Astrocyte of the spinal cord (primary cell): ENCODE results near the gene ADARB2.

Experiments
- DNase-seq: peaks from one replicate; pipeline ENCODE4 v3.0.0; 2011; ENCODE audit warnings: low read depth, low spot score
- H3K4me3 ChIP-seq: 2 replicates; pipeline ENCODE4 v1.5.1; 2011; ENCODE audit warnings: low read depth, mild to moderate bottlenecking, low read length, moderate library complexity
- CTCF ChIP-seq: IDR thresholded peaks from 2 replicates; pipeline ENCODE4 v1.5.1; 2012; ENCODE audit warnings: low read depth, mild to moderate bottlenecking, low read length, inconsistent platforms
- in situ Hi-C: cut with HindIII; loops from 2 replicates; pipeline ENCODE4 v1.10.0; 2017; ENCODE audit warnings: low sequenced_read_pairs

The ADARB2 gene

GRCh38 chr10:1216574-1217236 lies 520.6 kb downstream of the ADARB2 start:
- no peak for TF ChIP-seq CTCF
- no peak for DNase-seq
- in situ Hi-C loops, result no loop called here
- H3K4me3 ChIP-seq, result no peak overlapping the region

- TF ChIP-seq CTCF, result no peak
- in situ Hi-C loops, result no loop called here
- H3K4me3 ChIP-seq, result no peak overlapping the region
- no peak for DNase-seq
Measured at GRCh38 chr10:1215862-1216573, 521.3 kb downstream of the ADARB2 start.

- no peak overlapping the region for H3K4me3 ChIP-seq
- TF ChIP-seq CTCF, result no peak
- DNase-seq, result no peak
- in situ Hi-C loops, result no loop called here
Measured at GRCh38 chr10:1214882-1215540, 522.3 kb downstream of the ADARB2 start.

GRCh38 chr10:1214071-1214675 lies 523.2 kb downstream of the ADARB2 start:
- in situ Hi-C loops, result no loop called here
- no peak for DNase-seq
- no peak overlapping the region for H3K4me3 ChIP-seq
- no peak for TF ChIP-seq CTCF

GRCh38 chr10:1213252-1214070 lies 523.9 kb downstream of the ADARB2 start:
- no peak for DNase-seq
- no peak overlapping the region for H3K4me3 ChIP-seq
- no peak for TF ChIP-seq CTCF
- in situ Hi-C loops, result no loop called here
